ENCODE results near the gene LKAAEAR1.

The LKAAEAR1 gene

GRCh38 chr20:64083378-64083803 lies 807 bp downstream of the LKAAEAR1 start:
- no peak for TF ChIP-seq ZNF8 (CRISPR knock-in tag; IDR thresholded peaks at IDR 0.05)
- no peak for TF ChIP-seq POU6F1 (CRISPR knock-in tag; IDR thresholded peaks at IDR 0.05; ENCODE audit: borderline replicate concordance, low read depth)
- TF ChIP-seq TSHZ2 (CRISPR knock-in tag; IDR thresholded peaks at IDR 0.05), result no peak
- peak; percentile 79 for ATAC-seq

- ATAC-seq, result no peak
- TF ChIP-seq CREB5 (CRISPR knock-in tag; IDR thresholded peaks at IDR 0.05; ENCODE audit: low read depth) (no peak), PATZ1 (CRISPR knock-in tag; IDR thresholded peaks at IDR 0.05; ENCODE audit: borderline replicate concordance) (no peak), OSR1 (CRISPR knock-in tag; IDR thresholded peaks at IDR 0.05) (no peak)
Observed at GRCh38 chr20:64082820-64083377, 1.3 kb downstream of the LKAAEAR1 start.

- ATAC-seq, result no peak
- TF ChIP-seq ARNTL (CRISPR knock-in tag; IDR thresholded peaks at IDR 0.05; ENCODE audit: borderline replicate concordance, low read depth) (no peak), RARB (CRISPR knock-in tag; IDR thresholded peaks at IDR 0.05) (no peak), POU6F1 (CRISPR knock-in tag; IDR thresholded peaks at IDR 0.05; ENCODE audit: borderline replicate concordance, low read depth) (no peak), TCF4 (CRISPR knock-in tag; IDR thresholded peaks at IDR 0.05; ENCODE audit: borderline replicate concordance) (no peak), GLIS3 (CRISPR knock-in tag; IDR thresholded peaks at IDR 0.05) (no peak), BACH2 (CRISPR knock-in tag; IDR thresholded peaks at IDR 0.05; ENCODE audit: borderline replicate concordance) (no peak), OSR1 (CRISPR knock-in tag; IDR thresholded peaks at IDR 0.05) (no peak), PATZ1 (CRISPR knock-in tag; IDR thresholded peaks at IDR 0.05; ENCODE audit: borderline replicate concordance) (no peak), CSDC2 (CRISPR knock-in tag; IDR thresholded peaks at IDR 0.05) (no peak), ESRRG (CRISPR knock-in tag; IDR thresholded peaks at IDR 0.05) (no peak), PPARA (CRISPR knock-in tag; IDR thresholded peaks at IDR 0.05; ENCODE audit: borderline replicate concordance) (no peak), ZC3H10 (CRISPR knock-in tag; IDR thresholded peaks at IDR 0.05) (no peak), ZFP3 (CRISPR knock-in tag; IDR thresholded peaks at IDR 0.05) (no peak), CSRNP3 (CRISPR knock-in tag; IDR thresholded peaks at IDR 0.05) (no peak), SNAI2 (CRISPR knock-in tag; IDR thresholded peaks at IDR 0.05) (no peak), TOX (CRISPR knock-in tag; IDR thresholded peaks at IDR 0.05; ENCODE audit: borderline replicate concordance) (no peak)
Observed at GRCh38 chr20:64082126-64082731, 2.0 kb downstream of the LKAAEAR1 start.

Measured in SK-N-SH treated with all-trans-retinoic acid at 6 μM for 48 hours (cell line).